ENCODE measurements around the gene CTBS.
A peak's percentile ranks its signal among the peaks of the same experiment; 100 is the strongest.
"Not testable (repeated sequence)": the region's sequence is repeated elsewhere in the genome, so short reads cannot be mapped to it uniquely, and the experiment has no call there.

Gene CTBS

DNA sequence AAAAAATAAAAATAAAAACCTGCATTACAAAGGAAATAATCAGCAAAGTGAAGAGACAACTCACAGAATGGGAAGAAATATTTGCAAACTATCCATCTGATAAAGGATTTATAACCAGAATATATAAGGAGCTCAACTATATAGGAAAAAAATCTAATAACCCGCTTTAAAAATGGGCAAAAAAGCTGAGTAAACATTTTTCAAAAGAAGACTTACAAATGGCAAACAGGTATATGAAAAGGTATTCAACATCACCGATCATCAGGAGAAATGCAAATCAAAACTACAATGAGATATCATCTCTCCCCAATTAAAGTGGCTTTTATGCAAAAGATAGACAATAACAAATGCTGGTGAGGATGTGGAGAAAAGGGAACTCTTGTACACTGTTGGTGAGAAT lies 64.1 kb downstream of the CTBS start:
- no peak for DNase-seq (ENCODE audit: low read depth in 1 of 2, low spot score in 1 of 2)
- no peak for TF ChIP-seq JUND (IDR thresholded peaks at IDR 0.05; ENCODE audit: low read depth)
- in situ Hi-C loops (cut with HindIII; ENCODE audit: low pct_unique_long_range_greater_than_20kb, low sequenced_read_pairs): no loop called here

DNA sequence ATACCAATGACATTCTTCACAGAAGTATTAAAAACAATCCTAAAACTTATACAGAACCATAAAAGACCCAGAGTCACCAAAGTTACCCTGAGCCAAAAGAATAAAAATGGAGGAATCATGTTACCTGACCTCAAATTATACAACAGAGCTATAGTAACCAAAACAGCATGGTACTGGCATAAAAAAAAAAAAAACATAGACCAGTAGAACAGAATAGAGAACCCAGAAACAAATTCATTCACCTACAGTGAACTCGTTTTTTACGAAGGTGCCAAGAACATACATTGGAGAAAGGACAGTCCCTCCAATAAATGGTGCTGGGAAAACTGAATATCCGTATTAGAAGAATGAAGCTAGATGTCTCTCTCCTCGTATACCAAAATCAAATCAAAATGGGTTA lies 65.2 kb downstream of the CTBS start:
- TF ChIP-seq JUND (IDR thresholded peaks at IDR 0.05; ENCODE audit: low read depth): no peak
- DNase-seq (ENCODE audit: low read depth in 1 of 2, low spot score in 1 of 2): no peak
- in situ Hi-C loops (cut with HindIII; ENCODE audit: low pct_unique_long_range_greater_than_20kb, low sequenced_read_pairs): no loop called here

DNA sequence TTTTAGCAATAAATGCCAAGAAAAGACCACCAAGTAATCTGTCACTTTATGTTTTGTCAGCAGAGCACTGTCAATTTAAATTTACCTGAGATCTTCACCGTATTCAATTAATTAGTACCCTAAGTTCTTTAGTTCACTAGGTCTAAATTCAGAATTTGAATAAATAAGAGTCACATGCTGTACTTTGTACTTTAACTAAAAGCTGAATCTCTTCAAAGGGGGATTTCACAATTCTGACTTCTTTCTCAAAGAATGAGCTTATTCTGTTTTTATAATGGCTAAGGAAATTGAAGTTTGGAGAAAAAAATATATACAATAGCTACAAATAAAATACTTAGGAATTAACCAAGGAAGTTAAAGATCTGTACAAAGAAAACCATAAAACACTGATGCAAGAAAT lies 65.7 kb downstream of the CTBS start:
- in situ Hi-C loops (cut with HindIII; ENCODE audit: low pct_unique_long_range_greater_than_20kb, low sequenced_read_pairs): no loop called here
- DNase-seq (ENCODE audit: low read depth in 1 of 2, low spot score in 1 of 2): no peak
- no peak for TF ChIP-seq JUND (IDR thresholded peaks at IDR 0.05; ENCODE audit: low read depth)

DNA sequence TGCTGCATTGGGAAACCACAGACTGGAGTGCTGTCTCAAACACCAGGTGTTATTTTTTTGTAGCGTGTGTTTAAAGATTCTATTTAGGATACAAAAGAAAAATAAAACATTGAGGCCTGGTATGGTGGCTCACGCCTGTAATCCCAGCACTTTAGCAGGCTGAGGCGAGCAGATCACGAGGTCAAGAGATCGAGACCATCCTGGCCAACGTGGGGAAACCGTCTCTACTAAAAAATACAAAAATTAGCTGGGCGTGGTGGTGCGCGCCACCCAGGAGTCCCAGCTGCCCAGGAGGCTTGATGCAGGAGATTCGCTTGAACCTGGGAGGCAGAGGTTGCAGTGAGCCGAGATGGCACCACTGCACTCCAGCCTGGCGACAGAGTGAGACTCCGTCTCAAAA lies 66.4 kb downstream of the CTBS start:
- DNase-seq (ENCODE audit: low read depth in 1 of 2, low spot score in 1 of 2); in situ Hi-C loops (cut with HindIII; ENCODE audit: low pct_unique_long_range_greater_than_20kb, low sequenced_read_pairs): not testable (repeated sequence)

DNA sequence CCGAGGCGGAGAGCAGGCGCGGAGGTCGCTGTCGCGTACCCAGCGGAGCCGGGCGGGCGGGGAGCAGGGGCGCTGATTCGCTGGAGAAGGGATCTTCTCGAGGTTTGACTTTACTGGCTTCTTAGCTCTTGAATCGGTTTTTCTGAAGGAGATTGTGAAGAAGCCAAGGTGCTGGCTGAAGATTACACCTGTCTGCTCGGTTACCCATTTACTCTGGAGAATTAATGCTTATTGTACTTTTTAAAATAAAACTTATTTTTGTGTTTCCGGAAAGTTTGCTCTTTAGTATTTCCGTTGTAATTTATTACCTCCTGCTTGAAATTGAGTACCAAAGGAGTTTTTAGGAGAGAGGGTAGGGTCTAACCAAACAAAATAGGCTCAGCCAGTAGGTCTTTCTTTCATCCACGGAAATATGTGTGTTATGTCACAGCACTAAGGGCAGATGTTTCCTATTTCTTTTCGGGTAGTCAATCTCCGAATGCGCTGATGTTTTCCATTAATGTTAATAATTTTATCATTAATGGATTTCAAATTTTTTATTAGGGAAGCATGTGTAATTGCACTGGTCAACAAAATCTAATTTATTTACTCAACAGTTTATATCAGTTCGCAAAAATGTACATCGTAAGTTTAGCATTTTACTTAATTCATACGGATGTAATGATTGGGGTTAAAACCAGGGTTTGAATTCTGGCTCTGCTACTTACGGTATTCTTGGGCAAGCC lies 67.3 kb downstream of the CTBS start:
- DNase-seq (ENCODE audit: low read depth in 1 of 2, low spot score in 1 of 2): peak in 1 of 2 experiments; percentile 4
- no peak for TF ChIP-seq JUND (IDR thresholded peaks at IDR 0.05; ENCODE audit: low read depth)
- in situ Hi-C loops (cut with HindIII; ENCODE audit: low pct_unique_long_range_greater_than_20kb, low sequenced_read_pairs): no loop called here

DNA sequence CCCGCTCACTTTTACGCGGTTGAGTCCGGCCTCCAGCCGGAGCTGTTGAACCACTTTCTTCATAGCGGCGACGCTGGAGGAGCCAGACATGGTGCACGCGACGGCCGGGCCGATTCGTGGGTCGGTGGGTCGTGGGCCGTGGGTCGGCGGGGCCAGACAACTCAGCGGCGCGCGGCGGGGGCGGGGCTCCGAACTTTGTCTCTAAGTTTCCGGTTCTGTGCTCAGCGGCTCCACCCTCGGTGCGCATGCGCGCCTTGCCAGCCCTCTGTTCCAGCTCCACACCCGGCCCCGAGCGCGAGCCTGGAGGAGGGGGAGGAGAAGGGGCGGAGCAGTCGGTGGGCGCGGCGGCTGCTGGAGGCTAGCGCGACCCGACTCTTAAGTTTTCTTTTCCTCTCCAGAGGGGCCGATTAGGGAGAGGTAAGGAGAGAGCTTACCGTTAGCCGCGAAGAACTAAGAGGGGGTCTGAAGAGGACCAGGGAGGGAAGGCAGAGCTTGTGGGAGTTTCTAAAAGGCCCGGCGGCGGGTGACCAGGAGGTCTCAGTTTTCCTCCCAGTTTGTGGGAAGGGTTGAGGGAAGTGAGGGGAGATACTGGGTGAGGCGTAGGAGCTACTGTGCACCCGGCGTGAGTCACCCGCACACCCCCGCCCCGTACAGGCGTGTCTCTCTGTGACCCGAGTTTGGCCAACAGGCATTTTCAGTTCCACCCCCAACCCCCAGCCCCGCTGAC lies 68.1 kb downstream of the CTBS start, which contains the start of the genes GNG5 and SPATA1:
Gene GNG5 (minus strand): TSS at position 580 of the 727 bp plus-strand sequence. CDS start 490 bp downstream, at position 90.
Gene SPATA1 (plus strand): TSS at position 385 of the 727 bp plus-strand sequence. CDS start 9,974 bp downstream, outside the sequence.
- in situ Hi-C loops (cut with HindIII; ENCODE audit: low pct_unique_long_range_greater_than_20kb, low sequenced_read_pairs): no loop called here
- peak; percentile 84 to 94 for DNase-seq (ENCODE audit: low read depth in 1 of 2, low spot score in 1 of 2)
- TF ChIP-seq JUND (IDR thresholded peaks at IDR 0.05; ENCODE audit: low read depth): no peak

DNA sequence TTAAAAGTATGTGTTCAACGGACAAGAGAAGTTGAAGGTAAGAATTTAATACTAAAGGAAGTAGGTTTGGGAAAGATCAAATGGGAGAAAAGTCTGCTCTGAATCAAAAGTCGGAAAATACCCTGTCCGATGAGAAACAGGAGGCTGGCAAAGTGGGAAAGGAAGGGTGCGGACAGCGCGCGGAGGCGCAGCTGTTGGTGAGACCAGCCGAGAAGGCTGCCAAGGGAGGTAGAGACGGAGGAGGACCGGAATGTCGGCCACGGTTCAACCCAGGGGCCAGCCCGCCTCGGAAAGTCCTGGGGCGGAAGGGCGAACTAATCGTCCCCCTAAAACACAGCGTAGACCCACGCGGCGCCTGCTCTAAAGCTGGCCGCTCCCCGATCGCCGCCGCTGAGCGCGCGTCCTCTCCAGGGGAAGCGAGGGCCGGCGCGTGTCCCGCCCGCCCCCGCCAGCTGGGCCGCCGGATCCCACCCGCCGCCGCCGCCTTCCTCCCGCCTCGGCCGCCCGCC lies 68.7 kb downstream of the CTBS start:
- no peak for TF ChIP-seq JUND (IDR thresholded peaks at IDR 0.05; ENCODE audit: low read depth)
- in situ Hi-C loops (cut with HindIII; ENCODE audit: low pct_unique_long_range_greater_than_20kb, low sequenced_read_pairs): no loop called here
- peak in 1 of 2 experiments; percentile 53 for DNase-seq (ENCODE audit: low read depth in 1 of 2, low spot score in 1 of 2)

DNA sequence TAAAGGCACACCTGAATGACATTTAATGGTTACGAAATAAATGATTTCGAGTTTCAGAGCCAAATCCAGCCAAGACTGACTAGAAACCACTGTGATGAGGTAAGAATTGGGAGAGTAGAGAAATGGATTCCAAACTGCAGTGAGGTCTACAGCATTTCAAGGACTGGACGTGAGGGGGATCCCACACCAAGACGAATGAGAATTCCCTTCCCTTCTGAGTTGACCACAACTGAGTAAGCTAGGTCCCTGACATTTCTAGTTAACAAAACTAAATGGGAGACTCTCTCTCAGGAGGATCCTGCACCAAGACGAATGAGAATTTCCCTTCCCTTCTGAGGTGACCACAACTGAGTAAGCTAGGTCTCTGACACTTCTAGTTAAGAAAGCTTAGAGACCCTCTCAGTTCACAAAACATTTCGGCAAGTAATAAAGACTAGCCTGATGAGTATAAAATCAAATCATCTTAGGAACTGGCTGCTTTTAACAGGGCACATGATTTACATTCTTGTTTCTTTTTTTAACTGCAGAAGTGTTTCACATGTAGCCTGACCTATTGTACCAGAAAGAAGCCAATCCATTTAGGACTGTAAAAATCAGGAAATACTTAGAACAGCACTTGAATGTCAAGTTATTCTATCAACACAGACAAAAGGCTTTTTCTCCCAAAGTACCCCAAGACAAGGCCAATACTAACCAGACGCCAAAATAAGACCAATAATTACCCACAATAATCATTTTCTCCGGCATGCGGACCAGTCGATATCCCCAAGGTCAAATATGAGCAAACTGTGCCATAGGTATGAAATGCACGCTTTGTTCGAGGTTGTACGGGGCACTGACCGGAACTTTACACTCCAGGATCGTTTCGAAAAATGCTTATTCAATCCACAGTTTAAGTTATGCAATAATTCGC lies 69.4 kb downstream of the CTBS start:
- TF ChIP-seq JUND (IDR thresholded peaks at IDR 0.05; ENCODE audit: low read depth): no peak
- in situ Hi-C loops (cut with HindIII; ENCODE audit: low pct_unique_long_range_greater_than_20kb, low sequenced_read_pairs): no loop called here
- DNase-seq (ENCODE audit: low read depth in 1 of 2, low spot score in 1 of 2): no peak

DNA sequence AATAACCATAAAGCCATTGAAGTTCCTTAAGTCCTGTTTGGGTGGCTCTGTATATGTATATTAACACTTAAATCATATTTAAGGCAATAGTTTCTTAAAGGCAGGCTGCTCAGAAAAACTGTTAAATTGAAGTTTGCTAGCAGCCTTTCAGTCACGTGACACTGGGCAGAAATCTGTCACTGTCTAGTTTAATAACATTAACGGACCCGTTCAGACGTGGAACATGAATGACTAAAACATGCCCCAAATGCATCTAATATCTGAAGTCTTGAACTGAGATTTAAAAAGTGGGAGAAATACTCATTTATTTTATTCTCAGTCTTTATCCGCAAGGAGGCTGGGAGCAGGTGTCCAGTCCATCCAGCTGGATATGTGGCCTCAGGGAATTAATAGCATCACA lies 71.3 kb downstream of the CTBS start:
- DNase-seq (ENCODE audit: low read depth in 1 of 2, low spot score in 1 of 2): no peak
- no peak for TF ChIP-seq JUND (IDR thresholded peaks at IDR 0.05; ENCODE audit: low read depth)
- in situ Hi-C loops (cut with HindIII; ENCODE audit: low pct_unique_long_range_greater_than_20kb, low sequenced_read_pairs): no loop called here
